ENCODE results near the gene STXBP5. TPM values are rescaled to one million over a fixed set of nuclear protein-coding genes. Genes with fewer than 3 reads are reported as not detected.

Gene STXBP5
- total RNA-seq, 2 donors from 2014 or later: 45.8 to 52.3 TPM

DNA sequence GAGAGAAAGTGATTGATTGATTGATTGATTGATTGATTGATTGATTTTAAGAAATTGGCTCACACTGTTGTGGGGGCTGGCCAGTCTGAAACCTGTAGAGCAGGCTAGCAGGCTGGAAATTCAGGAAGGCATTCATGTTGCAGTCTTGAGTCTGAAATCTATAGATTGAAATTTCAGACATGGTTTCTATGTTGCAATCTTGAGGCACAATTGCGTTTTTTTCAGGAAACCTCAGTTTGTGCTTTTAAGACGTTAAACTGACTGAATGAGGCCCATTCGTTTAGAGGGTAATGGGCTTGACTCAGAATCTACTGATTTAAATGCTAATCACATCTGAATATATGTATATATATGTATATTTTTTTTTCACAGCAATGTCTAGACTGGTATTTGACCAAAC, 106.3 kb downstream of the STXBP5 start:
- intact Hi-C loops (cut with DNase I): no loop called here
- H3K9ac ChIP-seq (ENCODE audit: low read depth in 2 of 2, low read length in 2 of 2): no peak overlapping the region
- no peak overlapping the region for H3K27ac ChIP-seq
- H3K4me3 ChIP-seq: no peak overlapping the region
- H3K27me3 ChIP-seq: no peaks in the 10 kb centered on the region
- no peaks in the 10 kb centered on the region for H3K9me3 ChIP-seq
- no peak for DNase-seq
- TF ChIP-seq CTCF (IDR thresholded peaks at IDR 0.05): no peak
- no peaks in the 10 kb centered on the region for H3K4me1 ChIP-seq
- H3K36me3 ChIP-seq: no peaks in the 10 kb centered on the region

- no peak overlapping the region for H3K9ac ChIP-seq (ENCODE audit: low read depth in 2 of 2, low read length in 2 of 2)
- no peaks in the 10 kb centered on the region for H3K36me3 ChIP-seq
- TF ChIP-seq CTCF (IDR thresholded peaks at IDR 0.05): no peak
- H3K27ac ChIP-seq: no peak overlapping the region
- no peaks in the 10 kb centered on the region for H3K4me1 ChIP-seq
- H3K27me3 ChIP-seq: no peaks in the 10 kb centered on the region
- DNase-seq: no peak
- no peak overlapping the region for H3K4me3 ChIP-seq
- intact Hi-C loops (cut with DNase I): no loop called here
- no peaks in the 10 kb centered on the region for H3K9me3 ChIP-seq
These were observed 107.0 kb downstream of the STXBP5 start for GRCh38 chr6:147311218-147311617.

DNA sequence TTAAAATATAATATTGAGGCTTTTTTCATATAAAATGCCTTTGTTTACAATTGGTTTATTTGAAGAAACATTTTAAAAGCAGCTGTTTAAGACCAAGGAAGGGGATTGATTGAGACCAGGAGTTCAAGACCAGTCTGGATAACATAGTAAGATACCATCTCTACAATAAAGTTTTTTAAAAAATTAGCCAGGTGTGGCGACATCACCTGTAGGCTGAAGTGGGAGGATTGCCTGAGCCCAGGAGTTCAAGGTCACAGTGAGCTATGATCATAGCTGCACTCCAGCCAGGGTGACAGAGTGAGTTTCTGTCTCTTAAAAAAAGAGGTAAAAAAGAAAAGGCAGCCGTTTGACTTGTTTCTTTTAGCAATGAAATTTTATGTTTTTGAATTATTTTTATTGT, 117.0 kb downstream of the STXBP5 start:
- TF ChIP-seq CTCF (IDR thresholded peaks at IDR 0.05): no peak
- Histone ChIP-seq H3K4me3 (no peak overlapping the region), H3K9ac (ENCODE audit: low read depth in 2 of 2, low read length in 2 of 2) (no peak overlapping the region), H3K27ac (no peak overlapping the region), H3K9me3 (no peaks in the 10 kb centered on the region), H3K4me1 (no peaks in the 10 kb centered on the region), H3K27me3 (no peaks in the 10 kb centered on the region), H3K36me3 (no peaks in the 10 kb centered on the region)
- no peak for DNase-seq
- intact Hi-C loops (cut with DNase I): no loop called here

DNA sequence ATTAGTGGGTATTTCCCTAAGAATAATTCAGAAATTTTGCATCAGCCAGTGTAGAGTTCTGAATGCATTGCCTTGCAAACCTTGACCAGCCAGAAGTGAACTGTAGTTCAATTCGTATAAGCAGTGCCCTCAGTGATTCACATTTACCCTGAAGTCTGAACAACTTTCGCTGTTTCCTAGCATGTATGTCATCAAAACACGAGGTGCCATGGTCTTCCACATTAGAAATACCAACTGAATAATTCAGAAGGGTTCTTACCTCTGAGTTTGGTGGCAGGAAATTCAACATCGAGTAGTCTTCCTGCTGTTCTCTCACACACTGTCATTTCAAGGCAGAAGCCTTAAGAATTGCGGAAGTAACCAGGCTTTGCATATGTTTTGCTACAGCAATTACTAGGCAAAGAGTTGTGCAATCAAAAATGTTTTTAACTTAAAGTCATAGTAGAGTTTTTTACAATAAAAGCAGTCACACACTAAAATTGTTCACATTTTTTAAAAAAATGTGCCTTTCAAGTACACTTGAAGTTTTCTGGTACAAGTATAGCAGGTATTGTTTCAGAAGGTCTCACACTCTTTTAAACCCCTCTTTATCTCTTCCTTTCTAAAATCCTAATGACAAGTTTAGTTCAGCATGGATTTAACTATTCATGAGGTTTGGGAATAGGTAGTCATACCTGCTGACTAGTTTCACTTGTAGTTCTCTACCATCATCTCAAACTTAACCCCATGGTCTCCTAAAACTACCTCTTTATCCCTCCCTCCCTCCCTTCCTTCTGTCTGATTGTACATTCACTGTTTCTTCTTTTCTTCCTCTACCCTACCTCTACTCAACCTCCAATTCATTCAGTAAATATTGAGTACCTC, 118.3 kb downstream of the STXBP5 start:
- H3K36me3 ChIP-seq: no peaks in the 10 kb centered on the region
- no peaks in the 10 kb centered on the region for H3K9me3 ChIP-seq
- TF ChIP-seq CTCF (IDR thresholded peaks at IDR 0.05): no peak
- no peak overlapping the region for H3K4me3 ChIP-seq
- peak overlapping the region; percentile 13 for H3K27ac ChIP-seq
- no peak for DNase-seq
- intact Hi-C loops (cut with DNase I): no loop called here
- no peaks in the 10 kb centered on the region for H3K27me3 ChIP-seq
- no peaks in the 10 kb centered on the region for H3K4me1 ChIP-seq
- no peak overlapping the region for H3K9ac ChIP-seq (ENCODE audit: low read depth in 2 of 2, low read length in 2 of 2)

DNA sequence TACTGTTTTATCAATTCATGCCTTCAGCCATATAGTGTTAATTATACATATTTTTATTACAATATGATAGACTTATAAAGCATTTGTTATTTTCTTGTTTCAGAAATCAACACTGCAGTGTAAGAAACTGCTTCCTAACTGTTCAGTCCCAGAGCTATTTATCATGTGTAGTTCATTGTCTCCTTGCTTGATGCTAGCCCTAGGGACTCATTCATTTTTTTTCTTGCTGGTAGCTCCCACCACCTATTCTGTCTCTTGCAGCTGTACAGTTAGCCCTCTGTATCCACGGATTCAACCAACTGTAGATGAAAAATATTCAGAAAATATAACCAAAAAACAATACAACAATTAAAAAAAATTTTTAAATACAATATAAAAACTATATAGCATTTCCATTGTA, 121.3 kb downstream of the STXBP5 start:
- Histone ChIP-seq H3K9me3 (no peaks in the 10 kb centered on the region), H3K36me3 (no peaks in the 10 kb centered on the region), H3K4me3 (no peak overlapping the region), H3K27ac (no peak overlapping the region), H3K9ac (ENCODE audit: low read depth in 2 of 2, low read length in 2 of 2) (no peak overlapping the region), H3K4me1 (no peaks in the 10 kb centered on the region), H3K27me3 (no peaks in the 10 kb centered on the region)
- no peak for DNase-seq
- intact Hi-C loops (cut with DNase I): no loop called here
- TF ChIP-seq CTCF (IDR thresholded peaks at IDR 0.05): no peak

All from colonic mucosa (tissue), 4 donors.